ENCODE data around the gene GMPPA.

Gene GMPPA

GRCh38 chr2:219498280-219499057, at the start of gene GMPPA:
GMPPA (plus strand) TSS chr2:219498891; CDS start chr2:219499976, 1,085 bp downstream.
- TF ChIP-seq MAX (IDR thresholded peaks at IDR 0.05; ENCODE audit: low read depth, low read length) (peak; percentile 98), MYC (IDR thresholded peaks at IDR 0.05; ENCODE audit: low read depth, low read length) (peak; percentile 41; the same call in 1 of the 2 replicates), CTCF (IDR thresholded peaks at IDR 0.05; ENCODE audit: low read depth, low read length) (no peak), POLR2A (IDR thresholded peaks at IDR 0.05; ENCODE audit: extremely low read depth, insufficient read length) (peak; percentile 75)
- peak within 1 kb of the TSS; percentile 68 for H3K4me3 ChIP-seq (ENCODE audit: low read depth, low read length)
- peak; percentile 99 for DNase-seq (ENCODE audit: low read depth)

GRCh38 chr2:219449609-219450008, 49.1 kb upstream of the GMPPA start:
- TF ChIP-seq MAX (IDR thresholded peaks at IDR 0.05; ENCODE audit: low read depth, low read length) (no peak), POLR2A (IDR thresholded peaks at IDR 0.05; ENCODE audit: extremely low read depth, insufficient read length) (no peak), MYC (IDR thresholded peaks at IDR 0.05; ENCODE audit: low read depth, low read length) (no peak), CTCF (IDR thresholded peaks at IDR 0.05; ENCODE audit: low read depth, low read length) (no peak)
- DNase-seq (ENCODE audit: low read depth): no peak
- no peak overlapping the region for H3K4me3 ChIP-seq (ENCODE audit: low read depth, low read length)

DNA sequence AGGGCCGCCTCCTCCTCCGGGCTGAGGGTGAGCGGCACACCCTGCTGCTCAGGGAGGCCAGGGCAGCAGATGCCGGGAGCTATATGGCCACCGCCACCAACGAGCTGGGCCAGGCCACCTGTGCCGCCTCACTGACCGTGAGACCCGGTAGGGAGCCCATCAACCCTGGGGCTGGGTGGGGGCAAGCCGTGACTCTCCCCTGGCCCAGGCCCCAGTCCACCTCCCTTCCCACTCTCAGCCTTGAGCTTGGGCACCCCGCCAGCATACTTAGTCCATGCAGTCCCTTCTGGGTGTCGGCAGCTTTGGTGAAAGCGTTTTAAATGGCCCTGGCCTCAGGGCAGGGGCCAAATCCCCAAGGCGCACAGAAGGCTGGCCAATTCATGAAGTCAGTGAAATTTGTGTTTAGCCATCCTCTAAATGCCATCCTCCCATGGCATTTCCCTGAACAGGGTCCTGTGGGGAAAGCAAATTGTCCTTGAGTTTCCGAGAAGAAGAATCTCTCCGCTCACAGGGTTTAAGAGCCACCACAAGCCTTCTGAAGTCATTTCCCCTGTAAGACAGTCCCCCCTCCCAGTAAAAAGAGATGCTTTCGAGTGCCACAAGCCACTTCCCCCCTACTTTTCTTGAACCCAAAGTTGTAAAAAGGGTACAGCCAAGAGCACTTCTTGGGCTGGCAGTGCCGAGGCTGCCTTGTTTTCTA, 46.9 kb upstream of the GMPPA start:
- DNase-seq (ENCODE audit: low read depth): no peak
- TF ChIP-seq POLR2A (IDR thresholded peaks at IDR 0.05; ENCODE audit: extremely low read depth, insufficient read length): no peak
- TF ChIP-seq CTCF (IDR thresholded peaks at IDR 0.05; ENCODE audit: low read depth, low read length): no peak
- TF ChIP-seq MAX (IDR thresholded peaks at IDR 0.05; ENCODE audit: low read depth, low read length): no peak
- TF ChIP-seq MYC (IDR thresholded peaks at IDR 0.05; ENCODE audit: low read depth, low read length): no peak
- no peak overlapping the region for H3K4me3 ChIP-seq (ENCODE audit: low read depth, low read length)

DNA sequence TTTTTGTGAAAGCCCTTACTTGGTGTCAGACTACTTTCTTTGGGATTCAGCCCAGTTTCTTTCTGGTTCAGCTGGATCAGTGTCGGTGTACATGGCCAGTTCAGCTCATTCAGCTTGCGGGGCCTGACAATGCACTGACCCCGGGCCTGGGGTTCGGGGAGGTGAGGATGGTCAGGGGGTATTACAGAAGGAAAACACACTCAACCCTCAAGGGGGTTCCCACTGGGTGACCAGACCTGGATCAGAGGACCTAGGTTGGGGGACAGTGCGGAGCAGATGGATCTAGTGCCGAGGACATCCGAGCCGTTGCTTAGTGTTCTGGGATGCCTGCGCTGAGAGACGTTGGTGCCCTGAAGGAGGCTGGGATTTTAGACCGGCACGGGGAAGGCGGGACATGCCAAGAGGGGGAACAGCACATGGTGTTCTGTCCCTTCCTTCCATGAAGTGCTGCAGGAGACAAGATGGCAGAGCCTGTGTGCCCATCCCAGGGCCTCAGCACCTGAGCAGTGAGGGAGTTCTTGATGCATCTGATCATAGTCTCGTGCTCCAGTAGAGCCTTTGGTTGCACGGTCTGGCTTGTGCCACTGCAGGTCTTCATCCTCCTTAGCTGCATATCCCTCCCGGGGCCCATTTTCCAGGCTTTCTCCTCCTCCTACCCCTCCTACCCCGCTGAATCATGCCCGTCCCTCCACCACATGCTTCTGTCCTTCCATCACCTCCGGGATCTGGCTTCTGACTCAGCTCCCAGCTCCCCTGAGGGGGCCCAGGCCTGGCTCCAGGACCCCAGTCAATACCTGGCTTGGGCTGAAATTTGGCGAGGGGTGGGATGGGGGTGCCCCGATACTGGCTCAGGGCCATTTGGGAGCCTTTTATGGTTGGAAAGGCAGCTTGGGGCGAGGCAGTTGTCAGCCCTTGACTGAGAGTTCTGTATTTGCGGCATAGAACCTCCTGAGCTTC, 46.1 kb upstream of the GMPPA start:
- no peak for DNase-seq (ENCODE audit: low read depth)
- TF ChIP-seq CTCF (IDR thresholded peaks at IDR 0.05; ENCODE audit: low read depth, low read length) (no peak), MAX (IDR thresholded peaks at IDR 0.05; ENCODE audit: low read depth, low read length) (no peak), MYC (IDR thresholded peaks at IDR 0.05; ENCODE audit: low read depth, low read length) (no peak), POLR2A (IDR thresholded peaks at IDR 0.05; ENCODE audit: extremely low read depth, insufficient read length) (no peak)
- no peak overlapping the region for H3K4me3 ChIP-seq (ENCODE audit: low read depth, low read length)
